PC-3 (cell line): ENCODE results near the gene BRINP1. TPM values are rescaled to one million over a fixed set of nuclear protein-coding genes. Genes with fewer than 3 reads are reported as not detected.

Experiments
- ATAC-seq: fragments of 200-7000 bp; cut with Tn5 transposase; 2 replicates; pipeline ENCODE4 v1.9.1; 2020; ENCODE audit warnings: mild to moderate bottlenecking, moderate library complexity
- BruUV-seq: library from RNA; stranded (reverse); fragments of 400-500 nt; replicated peaks from 2 replicates; lab custom pipeline; 2021; lab: Mats Ljungman, UMichigan
- CTCF ChIA-PET: fragments of 300-600 bp; sonication (Branson Sonifier 250); formaldehyde crosslinking; loops from one replicate; lab custom pipeline; 2022; ENCODE audit warnings: antibody characterized with exemption; lab: Charles Lee
- POLR2A ChIA-PET: fragments of 300-600 bp; sonication (Branson Sonifier 250); formaldehyde crosslinking; loops from one replicate; lab custom pipeline; 2022; ENCODE audit warnings: antibody characterized with exemption; ENCODE audit not compliant: unreplicated experiment; lab: Charles Lee
- DNase-seq: peaks from one replicate; pipeline ENCODE4 v3.0.0-alpha.2; 2015
- H2AFZ ChIP-seq: fragments of 300-600 bp; sonication (generic); 2 replicates; pipeline ENCODE4 v1.6.0; 2016; ENCODE audit warnings: antibody characterized with exemption, low read length
- H3F3A ChIP-seq: fragments of 300-600 bp; sonication (generic); one replicate; pipeline ENCODE4 v1.6.0; 2017; ENCODE audit warnings: antibody characterized with exemption, low read length, control low read depth, mild to moderate bottlenecking; ENCODE audit not compliant: unreplicated experiment
- H3K27ac ChIP-seq: fragments of 300-600 bp; sonication (generic); 2 replicates; pipeline ENCODE4 v1.5.1; 2016; ENCODE audit warnings: mild to moderate bottlenecking, low read length
- H3K27me3 ChIP-seq: fragments of 300-600 bp; sonication (generic); 2 replicates; pipeline ENCODE4 v1.6.1; 2016; ENCODE audit warnings: low read length, mixed read lengths
- H3K36me3 ChIP-seq: fragments of 300-600 bp; sonication (generic); 2 replicates; pipeline ENCODE4 v1.6.1; 2016; ENCODE audit warnings: low read depth, mixed run types, low read length, mixed read lengths
- H3K4me1 ChIP-seq: fragments of 300-600 bp; sonication (generic); 2 replicates; pipeline ENCODE4 v1.5.1; 2016; ENCODE audit warnings: low read length; ENCODE audit not compliant: insufficient read depth
- H3K4me2 ChIP-seq: fragments of 300-600 bp; sonication (generic); 2 replicates; pipeline ENCODE4 v1.6.0; 2016; ENCODE audit warnings: low read length
- H3K4me3 ChIP-seq: fragments of 300-600 bp; sonication (generic); 2 replicates; pipeline ENCODE4 v1.5.1; 2016; ENCODE audit warnings: mild to moderate bottlenecking, low read length, mixed read lengths
- H3K79me2 ChIP-seq: fragments of 300-600 bp; sonication (generic); 2 replicates; pipeline ENCODE4 v1.6.1; 2017; ENCODE audit warnings: low read length, mixed read lengths
- H3K9ac ChIP-seq: fragments of 300-600 bp; sonication (generic); 2 replicates; pipeline ENCODE4 v1.6.0; 2016; ENCODE audit warnings: mild to moderate bottlenecking, low read length
- H3K9me2 ChIP-seq: fragments of 300-600 bp; sonication (generic); replicated peaks from 2 replicates; pipeline ENCODE4 v1.6.1; 2016; ENCODE audit warnings: mixed run types, low read length, mixed read lengths
- H3K9me3 ChIP-seq: fragments of 300-600 bp; sonication (generic); 2 replicates; pipeline ENCODE4 v1.6.1; 2016; ENCODE audit warnings: low read length, mixed read lengths
- H4K20me1 ChIP-seq: fragments of 300-600 bp; sonication (generic); 2 replicates; pipeline ENCODE4 v1.6.1; 2016; ENCODE audit warnings: low read length, mixed read lengths
- CTCF ChIP-seq: fragments of 300-600 bp; sonication (generic); conservative IDR thresholded peaks from 2 replicates; pipeline ENCODE4 v1.5.1; 2017; ENCODE audit warnings: antibody characterized with exemption, low read depth, mild to moderate bottlenecking, low read length
- EZH2 ChIP-seq: fragments of 300-600 bp; sonication (generic); IDR thresholded peaks from one replicate; pipeline ENCODE4 v1.6.1; 2017; ENCODE audit warnings: antibody characterized with exemption, mild to moderate bottlenecking, low read length; ENCODE audit not compliant: unreplicated experiment
- EZH2phosphoT487 ChIP-seq: fragments of 300-600 bp; sonication (generic); IDR thresholded peaks from 2 replicates; pipeline ENCODE4 v1.6.1; 2018; ENCODE audit warnings: mild to moderate bottlenecking, antibody characterized with exemption, low read length, borderline replicate concordance
- intact Hi-C: fragments of 100-400 bp; cut with micrococcal nuclease; formaldehyde crosslinking; loops from 2 replicates; pipeline ENCODE4 v1.9.0; 2023
- total RNA-seq: library from RNA; depleted of rRNA; stranded (reverse); fragments of >200 nt; gene quantifications from 2 replicates; pipeline ENCODE4 v1.2.3, GENCODE V29; 2014

Gene BRINP1
- total RNA-seq, 1 experiment from 2014 or later: not detected

GRCh38 chr9:119375892-119376291 lies 6.7 kb upstream of the BRINP1 start:
- Histone ChIP-seq H3K4me1 (no peaks in the 10 kb centered on the region), H3K4me2 (no peak overlapping the region), H3K27ac (no peak overlapping the region), H3K9ac (no peak overlapping the region), H3K27me3 (no peaks in the 10 kb centered on the region), H3K9me3 (no peaks in the 10 kb centered on the region), H2AFZ (no peak overlapping the region), H3F3A (no peaks in the 10 kb centered on the region), H3K9me2 (no peaks in the 10 kb centered on the region), H3K4me3 (no peak overlapping the region), H4K20me1 (no peaks in the 10 kb centered on the region), H3K79me2 (no peaks in the 10 kb centered on the region), H3K36me3 (no peaks in the 10 kb centered on the region)
- CTCF ChIA-PET: no interaction called here
- DNase-seq: peak; percentile 10
- ATAC-seq: no peak
- TF ChIP-seq CTCF (peak; percentile 23; the same call in 1 of the 2 replicates), EZH2 (no peak)
- intact Hi-C loops: no loop called here
- POLR2A ChIA-PET: no interaction called here
- BruUV-seq: no TSS peak

- no TSS peak for BruUV-seq
- H3K9me3 ChIP-seq: no peaks in the 10 kb centered on the region
- H3K4me2 ChIP-seq: no peak overlapping the region
- no peaks in the 10 kb centered on the region for H3K27me3 ChIP-seq
- no peaks in the 10 kb centered on the region for H3K9me2 ChIP-seq
- no peaks in the 10 kb centered on the region for H3K4me1 ChIP-seq
- H3K4me3 ChIP-seq: no peak overlapping the region
- no peak overlapping the region for H2AFZ ChIP-seq
- ChIA-PET CTCF (no interaction called here), POLR2A (no interaction called here)
- DNase-seq (no peak), ATAC-seq (no peak)
- no peak overlapping the region for H3K27ac ChIP-seq
- TF ChIP-seq EZH2phosphoT487 (no peak), CTCF (no peak)
- H3K9ac ChIP-seq: no peak overlapping the region
- H4K20me1 ChIP-seq: no peaks in the 10 kb centered on the region
- no peaks in the 10 kb centered on the region for H3K36me3 ChIP-seq
- H3F3A ChIP-seq: no peaks in the 10 kb centered on the region
- no peaks in the 10 kb centered on the region for H3K79me2 ChIP-seq
- intact Hi-C loops: no loop called here
Observed at GRCh38 chr9:119372951-119373350, 3.7 kb upstream of the BRINP1 start.

- Histone ChIP-seq H3K79me2 (no peaks in the 10 kb centered on the region), H4K20me1 (no peaks in the 10 kb centered on the region), H3K9me2 (no peaks in the 10 kb centered on the region), H3K4me1 (no peaks in the 10 kb centered on the region), H3K36me3 (no peaks in the 10 kb centered on the region), H3K4me3 (no peak overlapping the region), H3K27me3 (no peaks in the 10 kb centered on the region), H2AFZ (no peak overlapping the region), H3K4me2 (no peak overlapping the region), H3K9ac (no peak overlapping the region), H3F3A (no peaks in the 10 kb centered on the region), H3K9me3 (no peaks in the 10 kb centered on the region), H3K27ac (no peak overlapping the region)
- ChIA-PET CTCF (no interaction called here), POLR2A (no interaction called here)
- intact Hi-C loops: no loop called here
- peak; percentile 1 for DNase-seq
- no TSS peak for BruUV-seq
- TF ChIP-seq CTCF (no peak), EZH2 (no peak), EZH2phosphoT487 (no peak)
- no peak for ATAC-seq
Observed at GRCh38 chr9:119370816-119371215, 1.6 kb upstream of the BRINP1 start.
